Cardiac fibroblast (primary cell): Measurements from ENCODE around the gene TSPAN1.
A peak's percentile ranks its signal among the peaks of the same experiment; 100 is the strongest.

Experiments used
- DNase-seq, 2 donors: peaks; one replicate each; pipeline versions ENCODE4 v3.0.0 to v3.0.0-alpha.2; 2010; ENCODE audit warnings: low read depth in 2 of 2
- H3K4me3 ChIP-seq, 2 donors: replicated peaks in 1 of 2; 1 replicate in 1 of 2; 2 replicates in 1 of 2; pipeline ENCODE4 v1.5.1; 2011; ENCODE audit warnings: low read depth in 2 of 2, low read length in 2 of 2, mild to moderate bottlenecking in 2 of 2, moderate library complexity in 1 of 2
- TF ChIP-seq, protein P1 (sequence below): IDR thresholded peaks from one replicate; pipeline ENCODE4 v1.5.1; 2011; ENCODE audit warnings: low read depth, mild to moderate bottlenecking, low read length, inconsistent platforms

Gene TSPAN1

DNA sequence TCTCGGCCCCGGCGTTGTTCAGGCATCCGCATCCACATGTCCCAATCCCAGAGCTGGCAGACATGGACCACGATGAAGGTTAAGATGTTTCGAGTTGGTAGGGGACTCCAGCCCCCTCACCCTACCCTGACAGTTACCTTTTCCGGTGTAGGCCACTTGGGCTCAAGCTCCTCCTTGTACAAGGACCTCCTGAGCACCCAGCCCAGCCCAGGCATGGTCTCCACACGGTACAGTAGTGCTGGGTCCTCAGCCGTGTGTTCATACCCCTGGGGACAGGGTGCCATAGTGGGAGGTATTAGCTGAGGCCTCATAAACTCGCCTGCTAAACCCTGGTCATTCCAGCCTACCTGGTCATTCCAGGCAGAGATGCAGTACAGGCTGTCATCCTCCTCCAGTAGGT is 17.3 kb downstream of the TSPAN1 start:
- no peak for DNase-seq
- H3K4me3 ChIP-seq: no peak overlapping the region
- TF ChIP-seq, protein P1, sequence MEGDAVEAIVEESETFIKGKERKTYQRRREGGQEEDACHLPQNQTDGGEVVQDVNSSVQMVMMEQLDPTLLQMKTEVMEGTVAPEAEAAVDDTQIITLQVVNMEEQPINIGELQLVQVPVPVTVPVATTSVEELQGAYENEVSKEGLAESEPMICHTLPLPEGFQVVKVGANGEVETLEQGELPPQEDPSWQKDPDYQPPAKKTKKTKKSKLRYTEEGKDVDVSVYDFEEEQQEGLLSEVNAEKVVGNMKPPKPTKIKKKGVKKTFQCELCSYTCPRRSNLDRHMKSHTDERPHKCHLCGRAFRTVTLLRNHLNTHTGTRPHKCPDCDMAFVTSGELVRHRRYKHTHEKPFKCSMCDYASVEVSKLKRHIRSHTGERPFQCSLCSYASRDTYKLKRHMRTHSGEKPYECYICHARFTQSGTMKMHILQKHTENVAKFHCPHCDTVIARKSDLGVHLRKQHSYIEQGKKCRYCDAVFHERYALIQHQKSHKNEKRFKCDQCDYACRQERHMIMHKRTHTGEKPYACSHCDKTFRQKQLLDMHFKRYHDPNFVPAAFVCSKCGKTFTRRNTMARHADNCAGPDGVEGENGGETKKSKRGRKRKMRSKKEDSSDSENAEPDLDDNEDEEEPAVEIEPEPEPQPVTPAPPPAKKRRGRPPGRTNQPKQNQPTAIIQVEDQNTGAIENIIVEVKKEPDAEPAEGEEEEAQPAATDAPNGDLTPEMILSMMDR: no peak

DNA sequence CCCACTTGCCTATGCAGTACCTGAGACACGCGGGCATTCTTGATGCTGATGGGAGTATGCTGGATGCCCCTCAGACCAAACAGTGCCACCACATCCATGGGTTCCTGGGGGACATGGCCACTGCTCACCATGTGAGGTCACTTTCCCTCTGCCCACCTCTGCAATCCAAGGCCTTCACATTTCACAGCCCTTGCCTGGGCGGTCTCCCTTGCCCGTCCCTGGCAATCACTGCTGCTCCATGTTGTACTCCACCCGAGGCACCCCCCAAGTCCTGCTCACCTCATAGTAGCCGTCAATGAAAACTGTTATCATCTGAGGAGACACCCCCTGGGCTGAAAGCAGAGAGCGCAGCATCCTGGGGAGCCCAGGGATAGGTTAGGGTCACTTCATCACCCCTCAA is 18.4 kb downstream of the TSPAN1 start:
- TF ChIP-seq, protein P1: no peak
- no peak for DNase-seq

DNA sequence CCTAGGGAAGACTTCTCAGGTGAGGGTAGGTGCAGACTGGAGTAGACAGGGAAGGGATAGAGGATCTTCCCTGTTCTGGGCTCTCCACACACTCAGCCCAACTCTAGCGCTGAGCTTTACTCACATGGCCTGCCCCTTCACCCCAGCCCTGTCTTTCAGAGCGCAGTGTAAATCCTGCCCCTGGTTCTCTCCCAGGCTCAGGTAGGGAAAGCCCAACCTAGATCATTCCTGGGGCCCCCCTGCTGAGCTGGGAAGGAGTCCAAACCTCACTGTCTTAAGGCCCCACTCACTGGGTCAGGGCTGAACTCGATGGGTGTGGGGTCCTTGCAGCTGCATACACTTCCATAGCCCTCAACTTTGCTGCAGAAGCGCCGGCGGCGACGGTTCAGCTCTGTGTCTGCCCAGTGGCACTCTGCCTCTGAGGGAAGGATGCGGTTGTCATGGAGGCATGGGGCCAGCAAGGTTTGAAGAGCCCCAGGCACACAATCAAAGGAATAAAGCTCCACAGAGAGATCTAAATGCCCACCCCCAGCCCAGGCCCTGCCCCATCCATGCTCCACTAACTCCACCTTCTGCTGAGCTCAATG is 19.2 kb downstream of the TSPAN1 start:
- no peak overlapping the region for H3K4me3 ChIP-seq
- TF ChIP-seq, protein P1: no peak
- no peak for DNase-seq

More for the DNA sequence above, 18.4 kb downstream of the TSPAN1 start:
- H3K4me3 ChIP-seq: no peak overlapping the region

DNA sequence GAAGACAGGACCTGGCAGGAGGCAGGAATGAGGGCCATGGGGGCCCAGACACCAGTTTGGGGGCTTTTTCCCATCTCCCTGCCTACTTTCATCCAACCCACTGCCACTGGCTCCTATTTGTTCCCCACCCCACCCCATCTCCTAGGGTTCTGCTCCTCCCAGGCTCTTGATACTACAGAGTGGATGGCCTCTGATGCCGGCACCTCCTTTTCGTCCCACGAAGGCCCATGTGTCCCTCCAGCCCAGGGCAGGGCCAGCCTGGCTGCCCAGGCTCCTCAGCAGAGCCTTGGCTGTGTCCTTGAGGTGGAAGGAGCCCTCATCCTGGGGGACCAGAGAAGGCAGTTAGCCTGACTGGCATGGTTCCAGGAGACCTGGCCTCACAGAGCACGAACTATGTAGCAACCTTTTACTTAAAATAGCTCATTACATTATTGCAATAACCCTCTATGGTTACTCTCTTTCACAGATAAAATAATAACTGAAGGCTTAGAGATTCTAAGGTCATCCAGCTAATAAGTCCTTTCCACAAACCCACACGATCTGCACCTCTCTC is 19.8 kb downstream of the TSPAN1 start:
- peak in 1 of 2 donors; percentile 19 for DNase-seq
- no peak overlapping the region for H3K4me3 ChIP-seq
- TF ChIP-seq, protein P1: no peak

DNA sequence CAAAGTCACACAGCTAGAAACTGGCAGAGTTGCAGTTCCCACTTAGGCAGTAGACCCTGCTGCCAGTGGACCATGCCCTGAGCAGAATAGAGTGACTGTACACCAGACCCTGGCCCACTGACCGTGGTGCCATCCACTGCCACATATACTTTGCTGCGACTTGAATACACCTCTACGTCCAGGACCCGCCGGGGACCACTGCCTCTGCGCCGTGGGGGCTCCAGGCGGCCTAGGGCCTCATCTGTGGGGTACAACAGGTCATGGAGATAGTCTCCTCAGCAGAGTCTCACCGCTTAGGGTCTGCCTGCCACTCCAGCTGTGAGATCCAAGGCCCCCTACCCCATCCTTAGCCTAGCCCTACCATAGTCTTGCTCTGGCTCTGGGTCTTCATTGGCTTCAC is 21.7 kb downstream of the TSPAN1 start:
- TF ChIP-seq, protein P1: no peak
- no peak overlapping the region for H3K4me3 ChIP-seq
- no peak for DNase-seq

DNA sequence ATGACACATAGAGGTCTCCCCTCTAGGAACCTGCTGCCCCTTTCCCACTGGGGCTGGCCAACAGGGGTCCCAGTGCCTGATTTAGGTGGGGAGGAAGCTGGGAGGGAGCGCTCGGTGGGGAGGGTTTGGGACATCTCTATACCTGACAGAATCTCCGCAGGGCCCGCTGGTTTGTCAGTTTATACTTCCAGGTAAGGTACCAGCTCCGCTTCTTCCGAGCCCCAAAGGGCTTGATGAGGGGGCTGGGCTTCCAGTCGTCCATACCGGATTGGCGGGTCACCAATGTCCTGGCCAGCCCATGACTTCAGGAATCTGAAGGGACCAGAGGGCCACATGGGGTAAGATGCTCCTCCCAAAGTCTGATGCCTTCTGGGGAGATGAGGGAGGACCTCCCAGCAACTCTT is 22.7 kb downstream of the TSPAN1 start:
- DNase-seq: no peak
- TF ChIP-seq, protein P1: no peak

More for the DNA sequence above, 22.7 kb downstream of the TSPAN1 start:
- peak overlapping the region; percentile 63 to 81 for H3K4me3 ChIP-seq
